ENCODE results near the gene GRHL3.

GRHL3 gene

DNA sequence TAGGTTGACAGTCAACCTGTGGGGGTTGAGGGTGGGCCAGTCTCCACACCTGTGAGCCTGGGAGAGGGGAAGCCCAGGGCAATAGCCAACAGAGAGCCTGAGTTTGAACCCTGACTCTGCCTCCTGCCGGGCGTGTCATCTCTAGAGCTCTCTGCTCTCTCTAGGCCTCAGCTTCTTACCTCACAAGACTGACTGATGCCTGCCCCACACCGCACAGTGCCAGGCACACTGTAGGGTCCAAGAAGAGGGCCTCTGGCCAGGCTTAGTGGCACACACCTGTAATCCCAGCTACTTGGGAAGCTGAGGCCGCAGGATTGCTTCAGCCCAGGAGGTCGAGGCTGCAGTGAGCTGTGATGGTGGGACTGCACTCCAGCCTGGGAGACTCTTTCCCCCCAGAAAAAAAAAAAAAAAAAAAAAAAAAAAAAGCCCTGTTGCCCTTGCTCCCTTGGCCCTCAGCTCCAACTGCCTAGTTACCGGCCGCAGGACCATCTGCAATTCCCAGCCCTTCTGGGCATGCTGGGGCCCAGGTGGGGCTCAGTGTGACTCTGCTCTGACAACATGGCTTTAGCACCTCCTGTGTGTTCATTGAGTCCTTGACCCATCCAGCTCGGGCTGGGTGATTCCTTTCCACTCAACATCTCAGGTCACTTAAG lies 25.1 kb downstream of the GRHL3 start:
- no peak for DNase-seq

DNA sequence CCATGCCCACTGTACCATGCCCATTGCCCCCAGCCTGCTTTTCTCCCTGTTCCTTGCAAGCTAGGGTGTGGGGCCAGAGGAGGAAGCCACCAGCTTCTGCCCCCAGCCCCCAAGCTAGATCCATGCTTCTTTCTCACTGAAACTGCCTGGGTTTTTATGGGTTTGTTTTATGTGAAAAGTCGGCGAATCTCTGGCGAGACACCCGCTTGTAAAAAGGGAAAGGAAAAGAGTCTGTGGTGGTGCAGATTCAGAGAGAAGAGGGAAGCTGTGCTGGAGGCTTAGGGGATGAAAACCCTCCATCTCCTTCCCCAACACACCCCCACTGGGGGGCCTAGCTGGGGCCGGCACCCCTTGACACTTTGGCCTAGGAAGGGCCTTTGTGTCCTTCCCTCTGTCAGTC lies 26.2 kb downstream of the GRHL3 start:
- no peak for DNase-seq

DNA sequence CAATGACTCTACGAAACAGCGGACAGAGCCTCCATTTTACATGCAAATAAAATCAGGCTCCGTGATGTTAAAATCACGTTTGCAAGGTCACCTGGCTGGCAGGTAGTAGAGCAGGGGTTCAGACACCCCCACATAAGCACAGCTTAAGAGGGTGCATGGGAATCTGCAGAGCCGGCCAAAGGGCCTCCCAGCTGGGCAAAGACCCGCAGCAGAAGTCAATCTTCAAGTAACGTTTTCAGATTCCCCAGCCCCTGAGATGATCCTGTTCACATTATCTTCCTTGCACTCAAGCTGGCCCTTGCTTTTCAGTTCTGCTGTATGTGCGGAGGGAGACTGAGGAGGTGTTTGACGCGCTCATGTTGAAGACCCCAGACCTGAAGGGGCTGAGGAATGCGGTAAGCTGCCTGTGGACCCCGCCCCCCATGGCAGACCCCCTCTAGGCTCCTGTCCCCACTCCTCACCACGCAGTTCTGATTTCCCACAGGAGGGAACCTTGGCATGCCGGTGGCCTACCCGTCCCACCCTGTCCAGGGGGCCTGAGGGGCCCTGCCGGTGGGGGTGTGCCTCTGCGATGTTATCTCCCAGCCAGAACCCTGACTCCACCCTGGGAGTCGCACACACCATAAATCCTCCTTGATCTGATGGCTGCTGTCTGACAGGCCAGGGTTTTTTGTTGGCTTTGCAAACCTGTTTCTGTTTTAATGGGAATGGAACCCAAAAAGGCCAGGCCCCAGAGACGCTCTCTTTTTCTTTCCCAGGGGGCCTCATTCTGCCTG lies 28.2 kb downstream of the GRHL3 start:
- no peak for DNase-seq

GRCh38 chr1:24348196-24348595 lies 29.0 kb downstream of the GRHL3 start:
- no peak for DNase-seq

GRCh38 chr1:24349891-24350290 lies 30.7 kb downstream of the GRHL3 start:
- no peak for DNase-seq

- no peak for DNase-seq
Observed at GRCh38 chr1:24351247-24351646, 32.1 kb downstream of the GRHL3 start.

DNA sequence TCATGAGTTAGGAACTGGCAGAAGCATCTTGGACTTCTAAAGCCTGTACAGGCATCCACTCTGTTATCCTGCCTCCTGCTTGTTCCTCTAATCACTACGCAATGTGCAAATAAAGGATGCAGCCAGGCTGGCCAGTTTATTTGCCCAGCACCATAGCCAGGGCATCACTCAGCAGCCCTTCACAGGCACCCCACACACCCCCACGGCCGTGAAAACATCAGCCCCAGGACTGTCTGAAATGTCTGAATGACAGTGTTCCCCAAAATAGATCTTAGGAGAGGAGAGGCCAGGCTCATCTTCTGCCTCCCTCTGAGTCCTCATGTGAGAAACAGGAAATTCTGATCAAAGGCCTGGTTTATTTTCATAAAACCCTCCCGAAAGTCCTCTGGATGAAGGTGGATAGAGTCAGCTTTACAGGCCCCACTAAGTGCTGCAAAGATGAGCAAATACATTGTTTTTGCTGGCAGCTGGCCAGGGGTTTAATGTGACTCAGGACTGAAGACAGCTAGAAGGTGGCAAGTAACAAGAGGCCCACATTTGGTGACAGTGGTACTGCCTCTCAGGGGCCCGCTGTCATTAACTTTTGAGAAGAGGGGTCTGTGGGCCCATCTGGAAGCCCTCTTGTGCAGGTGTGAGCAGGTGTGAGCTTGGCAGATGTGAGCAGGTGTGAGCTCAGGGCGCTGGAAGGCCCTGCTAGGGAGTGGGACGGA lies 32.9 kb downstream of the GRHL3 start:
- no peak for DNase-seq

DNA sequence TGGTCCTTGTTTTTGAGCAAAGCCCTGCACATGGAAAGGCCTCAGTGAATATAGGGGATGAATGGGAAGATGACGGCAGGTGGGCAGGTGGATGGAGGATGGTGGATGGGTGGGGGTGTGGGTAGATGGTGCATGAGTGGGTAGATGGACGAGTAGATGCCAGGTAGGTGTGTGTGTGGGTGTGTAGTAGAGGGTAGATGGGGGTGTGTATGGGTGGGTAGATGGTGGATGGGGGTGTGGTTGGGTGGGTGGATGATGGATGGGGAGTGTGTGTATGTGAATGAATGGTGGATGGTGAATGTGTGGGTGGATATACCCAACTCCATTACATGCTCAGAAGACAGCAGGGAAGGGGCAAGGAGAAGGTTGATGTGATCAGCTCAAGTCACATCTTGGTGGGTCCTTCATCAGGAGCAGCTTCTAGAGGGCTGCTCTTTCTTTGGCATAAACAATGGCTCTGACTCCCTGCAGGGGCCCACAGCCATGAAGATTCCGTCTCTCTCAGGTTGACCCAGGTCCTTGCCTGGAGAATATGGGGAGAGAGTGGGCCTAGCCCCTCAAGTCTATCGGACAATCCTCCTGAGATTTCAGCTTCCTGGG lies 34.2 kb downstream of the GRHL3 start:
- DNase-seq = no peak

DNA sequence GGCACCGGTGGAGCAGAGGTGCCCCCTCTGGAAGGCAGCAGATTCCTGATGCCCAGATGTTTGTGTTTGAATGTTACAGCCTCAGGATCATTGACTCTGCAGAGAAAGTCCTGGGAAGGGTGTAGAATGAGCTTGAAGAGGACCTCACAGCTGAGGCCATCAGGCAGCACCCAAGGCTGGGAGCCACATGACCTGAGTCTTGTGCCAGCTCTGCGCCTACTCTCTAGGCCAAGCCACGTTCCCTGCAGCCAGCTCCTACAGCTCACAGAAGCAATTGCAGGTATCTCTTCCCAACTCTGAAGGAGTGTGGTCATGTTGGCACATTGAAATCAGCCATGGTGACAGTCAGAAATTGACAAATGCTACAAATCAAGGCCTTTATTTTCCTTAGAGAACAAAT lies 36.3 kb downstream of the GRHL3 start:
- DNase-seq = no peak

- no peak for DNase-seq
Observed at GRCh38 chr1:24357038-24357437, 37.9 kb downstream of the GRHL3 start.

DNA sequence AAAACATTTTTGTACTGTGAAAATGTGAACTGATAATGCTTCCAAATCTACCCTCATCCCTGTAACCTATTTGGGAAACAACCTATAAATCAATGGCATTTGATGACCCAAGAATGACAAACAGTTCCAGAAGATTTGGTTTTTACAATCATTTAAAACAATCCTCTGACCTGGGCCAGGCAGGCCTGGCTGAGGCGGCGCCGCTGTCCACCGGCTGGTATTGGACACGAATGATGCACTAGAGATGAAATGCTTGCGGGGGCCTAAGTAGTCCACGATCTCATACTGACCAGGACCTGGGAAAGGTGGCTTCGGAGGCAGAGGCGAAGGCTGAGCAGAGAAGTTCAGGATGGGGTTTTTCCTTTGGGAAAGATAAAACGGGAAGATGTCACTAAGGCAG lies 41.5 kb downstream of the GRHL3 start:
- DNase-seq = no peak

DNA sequence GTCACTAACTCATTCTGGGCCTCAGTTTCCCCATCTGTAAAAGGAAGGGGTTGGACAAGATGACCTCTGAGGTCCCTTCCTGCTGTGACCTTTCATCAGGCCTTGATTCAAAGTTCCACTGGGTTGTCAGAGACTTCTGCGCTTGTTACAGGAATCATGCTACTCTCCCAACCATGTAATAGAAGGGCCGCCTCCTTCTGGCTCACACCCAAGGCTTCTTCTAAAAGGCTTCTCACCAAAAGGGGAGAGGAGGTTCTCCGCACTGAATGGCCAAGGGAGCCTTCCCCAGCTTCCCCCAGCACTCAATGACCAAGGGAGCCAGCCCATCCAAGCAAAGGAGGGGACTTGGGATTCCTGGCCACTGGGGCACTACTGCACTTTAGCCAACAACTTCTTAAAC lies 42.7 kb downstream of the GRHL3 start:
- DNase-seq = no peak

DNA sequence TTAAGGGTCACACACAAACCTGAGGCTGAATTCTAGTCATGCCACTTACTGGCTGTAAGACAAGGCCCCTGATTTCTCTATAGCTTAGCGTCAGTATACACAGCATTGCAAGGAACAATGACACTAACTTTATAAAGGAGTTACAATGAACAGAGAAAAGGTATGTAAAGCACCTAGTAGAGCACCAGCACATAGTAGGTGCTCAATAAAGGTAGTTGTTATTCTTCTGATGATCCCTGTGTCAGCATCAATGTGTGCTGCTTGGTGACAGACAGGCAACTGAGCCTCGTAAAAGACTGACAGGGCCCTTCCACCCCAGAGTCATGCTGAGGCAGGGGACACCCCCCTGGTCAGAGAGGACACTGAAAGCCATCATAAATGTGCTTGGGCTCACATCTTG lies 43.2 kb downstream of the GRHL3 start:
- no peak for DNase-seq

DNA sequence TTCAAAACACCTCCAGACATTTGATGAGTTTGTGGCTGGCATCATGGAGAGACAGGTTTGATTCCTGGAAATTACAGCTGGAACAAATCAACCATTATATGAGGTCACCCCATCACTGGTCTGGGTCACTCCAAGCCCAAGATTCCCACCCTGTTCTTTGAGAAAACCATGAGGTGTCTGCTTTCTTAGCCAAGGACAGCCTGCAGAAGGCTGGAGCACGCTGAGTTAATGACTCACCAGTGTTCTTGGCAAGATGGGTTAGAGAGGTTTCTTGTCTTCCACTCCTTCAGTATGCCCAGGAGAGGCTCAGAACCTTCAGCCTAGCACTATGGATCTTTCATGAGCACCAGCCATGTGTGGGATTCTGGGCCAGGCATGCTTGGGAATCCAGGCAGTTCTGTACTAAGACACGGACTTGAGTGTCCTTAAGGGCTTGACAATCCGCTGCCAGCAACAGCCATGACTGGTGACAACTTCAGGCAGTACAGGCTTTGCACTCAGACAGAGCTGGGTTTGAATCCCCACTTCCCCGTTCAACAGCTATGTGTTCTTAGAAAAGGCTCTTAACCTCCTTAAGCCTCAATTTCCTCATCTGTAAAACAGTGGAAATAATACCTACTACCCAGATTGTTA lies 43.9 kb downstream of the GRHL3 start:
- peak; percentile 8 for DNase-seq

- DNase-seq = no peak
Observed at GRCh38 chr1:24363994-24364393, 44.8 kb downstream of the GRHL3 start.

DNA sequence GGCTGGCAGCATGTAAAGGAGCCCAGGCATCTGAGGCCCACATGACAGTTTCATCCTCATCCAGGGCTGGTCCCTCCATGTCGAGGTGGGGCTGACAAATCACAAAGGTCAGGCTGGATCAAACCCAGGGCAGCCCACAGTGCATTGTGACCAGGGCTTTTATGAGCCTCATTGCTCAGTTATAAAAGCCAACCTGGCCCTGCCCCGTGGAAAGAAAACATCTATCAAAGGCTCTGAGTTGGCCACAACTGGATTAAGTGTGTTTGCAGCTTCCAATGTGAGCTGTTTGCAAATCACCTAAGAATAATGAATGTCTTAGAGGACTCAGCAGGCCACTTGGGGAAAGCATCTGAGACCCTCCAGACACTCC lies 45.4 kb downstream of the GRHL3 start:
- no peak for DNase-seq

DNA sequence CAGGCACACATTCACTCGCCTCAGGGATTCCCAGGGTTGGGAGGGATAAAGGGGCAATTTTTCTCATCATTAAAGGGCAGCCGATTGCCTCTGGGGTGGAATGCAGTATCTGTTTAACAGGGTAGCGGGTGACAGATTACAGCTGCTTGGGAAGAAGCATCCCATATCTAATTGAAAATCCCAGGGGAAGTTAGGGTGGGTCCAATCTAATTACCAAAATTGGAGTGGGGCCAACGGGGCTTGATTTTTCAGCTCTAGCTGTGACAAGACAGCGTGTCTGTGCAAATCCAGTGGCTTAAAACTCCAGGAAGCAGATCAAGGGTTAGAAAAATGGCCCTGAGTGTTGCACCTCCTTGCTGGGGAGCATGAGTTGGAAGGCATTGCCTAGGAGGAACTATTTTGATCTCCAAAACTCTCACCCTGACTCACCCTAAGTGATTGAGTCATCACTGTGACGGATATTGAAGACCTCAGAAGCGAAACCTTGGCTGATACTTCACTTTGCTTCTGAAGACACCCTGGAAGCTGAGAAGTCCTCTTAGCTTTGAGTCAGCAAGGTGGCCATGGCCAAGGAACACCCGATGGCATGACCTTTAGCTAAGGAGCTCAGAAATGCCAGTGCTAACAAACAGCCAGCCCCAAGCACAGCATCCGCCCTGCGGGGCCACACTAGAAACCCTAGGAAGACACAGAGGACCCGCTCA lies 46.0 kb downstream of the GRHL3 start:
- DNase-seq = peak; percentile 10

DNA sequence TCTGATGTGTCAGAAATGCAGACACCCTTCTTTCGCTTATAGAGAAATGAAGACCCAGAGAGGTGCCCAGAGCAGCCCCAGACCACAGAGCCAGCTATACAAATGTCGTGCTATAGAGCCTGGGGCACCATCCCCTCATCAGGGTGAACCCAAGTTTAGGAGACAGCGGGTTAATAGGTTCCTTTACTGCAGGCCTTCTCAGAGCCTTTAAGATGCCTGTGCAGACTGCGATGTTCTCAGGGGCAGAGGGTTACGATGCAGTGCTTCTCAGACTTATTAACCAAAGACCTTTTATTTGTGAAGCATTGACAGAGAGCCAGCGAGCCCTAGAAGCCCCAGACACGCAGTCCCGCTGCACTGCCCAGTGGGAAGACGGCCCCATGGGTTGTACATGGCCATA lies 47.5 kb downstream of the GRHL3 start:
- DNase-seq = no peak

GRCh38 chr1:24369199-24369598 lies 50.0 kb downstream of the GRHL3 start:
- no peak for DNase-seq

DNA sequence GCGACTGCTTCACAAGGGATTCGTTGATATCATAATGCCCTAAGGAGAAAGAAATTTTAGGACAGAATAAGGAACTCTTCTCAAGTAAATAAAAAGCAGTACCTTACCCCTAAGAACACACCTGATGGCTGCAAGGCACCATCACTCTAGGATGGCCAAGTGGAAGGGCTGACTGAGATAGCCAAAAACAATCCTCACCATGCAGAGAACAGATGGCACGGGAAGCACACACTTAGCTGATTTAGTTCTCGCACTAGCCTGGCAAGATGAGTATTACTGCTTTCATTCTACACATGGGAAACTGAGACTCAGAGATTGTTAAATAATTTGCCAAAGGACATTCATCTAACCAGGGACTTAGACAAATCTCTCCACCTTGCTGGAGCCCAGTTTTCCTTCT lies 50.6 kb downstream of the GRHL3 start:
- DNase-seq = no peak

GRCh38 chr1:24373044-24373443 lies 53.9 kb downstream of the GRHL3 start:
- DNase-seq = no peak

GRCh38 chr1:24373710-24374109 lies 54.6 kb downstream of the GRHL3 start:
- DNase-seq = no peak

All from GOT3 (cell line).